HCT116 (cell line): ENCODE measurements around the gene CNNM3.

Source experiments
- JUND ChIP-seq: IDR thresholded peaks from 2 replicates; pipeline ENCODE4 v1.6.1; 2012
- POLR2A ChIP-seq: IDR thresholded peaks from 2 replicates; pipeline ENCODE4 v1.7.0; 2011; ENCODE audit warnings: borderline replicate concordance; ENCODE audit not compliant: insufficient read depth, insufficient read length; ENCODE audit errors: extremely low read depth
- POLR2AphosphoS5 ChIP-seq: IDR thresholded peaks from 2 replicates; pipeline ENCODE4 v1.6.1; 2011; ENCODE audit warnings: mild to moderate bottlenecking, low read depth, low read length, moderate library complexity
- SIN3A ChIP-seq: IDR thresholded peaks from 2 replicates; pipeline ENCODE4 v1.6.1; 2012; ENCODE audit warnings: low read depth
- SP1 ChIP-seq: IDR thresholded peaks from 2 replicates; pipeline ENCODE4 v1.6.1; 2012; ENCODE audit warnings: low read depth
- ZNF274 ChIP-seq: fragments of 200-500 bp; sonication (Bioruptor generic); IDR thresholded peaks from 2 replicates; pipeline ENCODE4 v1.6.1; 2014; ENCODE audit warnings: mild to moderate bottlenecking, low read depth, low read length, inconsistent platforms
- TF ChIP-seq, protein P1 (sequence below), 3 experiments: fragments of 200-600 bp in 1 of 3; sonication (generic) in 1 of 3; IDR thresholded peaks in 2 of 3; conservative IDR thresholded peaks in 1 of 3; 2 replicates each; pipeline ENCODE4 v1.5.1; 2012 to 2017; ENCODE audit warnings: low read depth in 2 of 3, low read length in 2 of 3, antibody characterized with exemption in 1 of 3, borderline replicate concordance in 1 of 3, control low read depth in 1 of 3, mild to moderate bottlenecking in 1 of 3, mixed read lengths in 1 of 3, mixed run types in 1 of 3, moderate library complexity in 1 of 3; ENCODE audit not compliant: insufficient read depth in 1 of 3
- TF ChIP-seq, protein P2 (sequence below): IDR thresholded peaks from 2 replicates; pipeline ENCODE4 v1.6.1; 2012; ENCODE audit warnings: low read depth
- TF ChIP-seq, protein P3 (sequence below): IDR thresholded peaks from 2 replicates; pipeline ENCODE4 v1.6.1; 2012

DNA sequence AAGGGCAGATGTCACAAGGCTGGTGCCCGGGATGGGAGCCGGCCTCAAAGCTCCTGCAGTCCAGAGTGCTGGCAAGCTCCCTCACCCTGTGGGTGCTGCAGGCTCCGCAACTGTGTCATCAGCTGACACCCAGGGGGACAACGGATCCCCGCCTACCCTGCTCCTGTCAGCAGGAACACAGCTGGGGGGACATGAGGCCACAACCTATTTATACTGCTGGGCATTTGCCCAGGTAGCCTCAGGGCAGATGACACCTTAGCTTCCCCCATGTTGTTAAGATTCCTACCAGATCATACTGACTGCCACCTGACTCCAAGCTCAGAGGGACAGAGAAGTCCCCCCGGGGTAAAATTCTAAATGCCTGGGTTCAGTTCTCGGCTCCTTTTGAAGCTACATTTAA is 26.5 kb downstream of the CNNM3 start:
- TF ChIP-seq, protein P1, sequence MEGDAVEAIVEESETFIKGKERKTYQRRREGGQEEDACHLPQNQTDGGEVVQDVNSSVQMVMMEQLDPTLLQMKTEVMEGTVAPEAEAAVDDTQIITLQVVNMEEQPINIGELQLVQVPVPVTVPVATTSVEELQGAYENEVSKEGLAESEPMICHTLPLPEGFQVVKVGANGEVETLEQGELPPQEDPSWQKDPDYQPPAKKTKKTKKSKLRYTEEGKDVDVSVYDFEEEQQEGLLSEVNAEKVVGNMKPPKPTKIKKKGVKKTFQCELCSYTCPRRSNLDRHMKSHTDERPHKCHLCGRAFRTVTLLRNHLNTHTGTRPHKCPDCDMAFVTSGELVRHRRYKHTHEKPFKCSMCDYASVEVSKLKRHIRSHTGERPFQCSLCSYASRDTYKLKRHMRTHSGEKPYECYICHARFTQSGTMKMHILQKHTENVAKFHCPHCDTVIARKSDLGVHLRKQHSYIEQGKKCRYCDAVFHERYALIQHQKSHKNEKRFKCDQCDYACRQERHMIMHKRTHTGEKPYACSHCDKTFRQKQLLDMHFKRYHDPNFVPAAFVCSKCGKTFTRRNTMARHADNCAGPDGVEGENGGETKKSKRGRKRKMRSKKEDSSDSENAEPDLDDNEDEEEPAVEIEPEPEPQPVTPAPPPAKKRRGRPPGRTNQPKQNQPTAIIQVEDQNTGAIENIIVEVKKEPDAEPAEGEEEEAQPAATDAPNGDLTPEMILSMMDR (IDR thresholded peaks at IDR 0.05 in 2 of 3, conservative IDR thresholded peaks at IDR 0.05 in 1 of 3; ENCODE audit: borderline replicate concordance in 1 of 3, insufficient read depth in 1 of 3, low read depth in 2 of 3, low read length in 2 of 3) = no peak
- TF ChIP-seq, protein P2, sequence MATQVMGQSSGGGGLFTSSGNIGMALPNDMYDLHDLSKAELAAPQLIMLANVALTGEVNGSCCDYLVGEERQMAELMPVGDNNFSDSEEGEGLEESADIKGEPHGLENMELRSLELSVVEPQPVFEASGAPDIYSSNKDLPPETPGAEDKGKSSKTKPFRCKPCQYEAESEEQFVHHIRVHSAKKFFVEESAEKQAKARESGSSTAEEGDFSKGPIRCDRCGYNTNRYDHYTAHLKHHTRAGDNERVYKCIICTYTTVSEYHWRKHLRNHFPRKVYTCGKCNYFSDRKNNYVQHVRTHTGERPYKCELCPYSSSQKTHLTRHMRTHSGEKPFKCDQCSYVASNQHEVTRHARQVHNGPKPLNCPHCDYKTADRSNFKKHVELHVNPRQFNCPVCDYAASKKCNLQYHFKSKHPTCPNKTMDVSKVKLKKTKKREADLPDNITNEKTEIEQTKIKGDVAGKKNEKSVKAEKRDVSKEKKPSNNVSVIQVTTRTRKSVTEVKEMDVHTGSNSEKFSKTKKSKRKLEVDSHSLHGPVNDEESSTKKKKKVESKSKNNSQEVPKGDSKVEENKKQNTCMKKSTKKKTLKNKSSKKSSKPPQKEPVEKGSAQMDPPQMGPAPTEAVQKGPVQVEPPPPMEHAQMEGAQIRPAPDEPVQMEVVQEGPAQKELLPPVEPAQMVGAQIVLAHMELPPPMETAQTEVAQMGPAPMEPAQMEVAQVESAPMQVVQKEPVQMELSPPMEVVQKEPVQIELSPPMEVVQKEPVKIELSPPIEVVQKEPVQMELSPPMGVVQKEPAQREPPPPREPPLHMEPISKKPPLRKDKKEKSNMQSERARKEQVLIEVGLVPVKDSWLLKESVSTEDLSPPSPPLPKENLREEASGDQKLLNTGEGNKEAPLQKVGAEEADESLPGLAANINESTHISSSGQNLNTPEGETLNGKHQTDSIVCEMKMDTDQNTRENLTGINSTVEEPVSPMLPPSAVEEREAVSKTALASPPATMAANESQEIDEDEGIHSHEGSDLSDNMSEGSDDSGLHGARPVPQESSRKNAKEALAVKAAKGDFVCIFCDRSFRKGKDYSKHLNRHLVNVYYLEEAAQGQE = no peak
- TF ChIP-seq POLR2AphosphoS5 (no peak), POLR2A (no peak), ZNF274 (no peak), JUND (no peak), SIN3A (no peak), SP1 (no peak)
- TF ChIP-seq, protein P3, sequence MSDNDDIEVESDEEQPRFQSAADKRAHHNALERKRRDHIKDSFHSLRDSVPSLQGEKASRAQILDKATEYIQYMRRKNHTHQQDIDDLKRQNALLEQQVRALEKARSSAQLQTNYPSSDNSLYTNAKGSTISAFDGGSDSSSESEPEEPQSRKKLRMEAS = no peak
